ENCODE measurements around the gene MAML3.

MAML3 gene

DNA sequence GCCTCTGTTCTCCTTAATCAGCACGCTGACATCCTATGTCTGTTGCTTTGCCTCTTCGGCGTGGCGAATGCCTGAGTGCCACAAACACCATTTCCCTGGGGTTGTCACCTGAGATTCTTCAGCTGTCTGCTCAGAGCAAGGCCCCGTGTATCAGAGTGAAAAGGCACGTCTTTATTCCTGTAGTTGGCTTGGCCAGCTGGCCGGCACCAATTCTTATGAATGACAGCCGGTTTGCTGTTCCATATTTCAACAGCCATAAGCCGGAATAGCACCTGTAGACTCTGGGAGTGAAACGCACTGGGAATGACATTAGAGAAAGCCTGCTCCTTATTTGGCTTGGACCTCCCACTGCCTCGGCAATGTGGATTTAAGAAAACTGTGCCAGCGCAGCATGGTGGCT, 399.0 kb downstream of the MAML3 start:
- H3K4me3 ChIP-seq (ENCODE audit: low read depth, low read length): no peak overlapping the region
- no peak for DNase-seq (ENCODE audit: low read depth)
- TF ChIP-seq, protein P1, sequence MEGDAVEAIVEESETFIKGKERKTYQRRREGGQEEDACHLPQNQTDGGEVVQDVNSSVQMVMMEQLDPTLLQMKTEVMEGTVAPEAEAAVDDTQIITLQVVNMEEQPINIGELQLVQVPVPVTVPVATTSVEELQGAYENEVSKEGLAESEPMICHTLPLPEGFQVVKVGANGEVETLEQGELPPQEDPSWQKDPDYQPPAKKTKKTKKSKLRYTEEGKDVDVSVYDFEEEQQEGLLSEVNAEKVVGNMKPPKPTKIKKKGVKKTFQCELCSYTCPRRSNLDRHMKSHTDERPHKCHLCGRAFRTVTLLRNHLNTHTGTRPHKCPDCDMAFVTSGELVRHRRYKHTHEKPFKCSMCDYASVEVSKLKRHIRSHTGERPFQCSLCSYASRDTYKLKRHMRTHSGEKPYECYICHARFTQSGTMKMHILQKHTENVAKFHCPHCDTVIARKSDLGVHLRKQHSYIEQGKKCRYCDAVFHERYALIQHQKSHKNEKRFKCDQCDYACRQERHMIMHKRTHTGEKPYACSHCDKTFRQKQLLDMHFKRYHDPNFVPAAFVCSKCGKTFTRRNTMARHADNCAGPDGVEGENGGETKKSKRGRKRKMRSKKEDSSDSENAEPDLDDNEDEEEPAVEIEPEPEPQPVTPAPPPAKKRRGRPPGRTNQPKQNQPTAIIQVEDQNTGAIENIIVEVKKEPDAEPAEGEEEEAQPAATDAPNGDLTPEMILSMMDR (IDR thresholded peaks at IDR 0.05; ENCODE audit: low read depth, low read length, missing control alignments): no peak

GRCh38 chr4:139753686-139754085, 400.3 kb downstream of the MAML3 start:
- no peak for DNase-seq (ENCODE audit: low read depth)
- no peak overlapping the region for H3K4me3 ChIP-seq (ENCODE audit: low read depth, low read length)
- TF ChIP-seq, protein P1 (IDR thresholded peaks at IDR 0.05; ENCODE audit: low read depth, low read length, missing control alignments): no peak

DNA sequence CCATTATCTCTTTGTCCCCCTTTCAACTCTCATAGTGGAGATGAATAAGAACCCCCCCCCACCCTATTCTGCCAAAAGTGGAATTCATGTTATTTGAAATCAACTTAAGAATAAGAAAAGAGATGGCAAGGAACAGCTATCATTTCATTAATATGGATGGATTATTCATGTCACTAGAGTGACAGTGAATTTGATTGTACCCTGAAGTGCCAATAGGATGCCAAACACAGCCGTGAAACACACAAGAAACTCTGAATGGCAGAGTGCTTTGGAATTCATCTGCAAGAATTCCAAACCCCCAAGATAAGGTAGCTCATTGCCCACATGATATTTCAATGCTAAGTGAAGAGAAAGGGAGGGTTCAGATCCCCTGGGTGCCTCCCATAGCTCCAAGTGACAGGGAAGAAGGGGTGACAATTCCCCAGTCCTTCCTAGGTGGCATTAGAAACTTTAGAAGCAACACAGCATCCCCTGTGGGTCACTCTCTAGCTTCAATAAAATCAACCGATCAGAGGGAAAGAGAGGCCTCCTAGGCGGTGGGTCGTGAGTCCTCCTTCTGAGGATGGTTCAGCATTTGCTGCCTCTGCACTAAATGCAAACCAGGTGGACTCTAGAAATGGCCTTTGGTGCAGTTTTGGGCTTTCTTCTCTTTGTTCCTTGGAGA, 404.0 kb downstream of the MAML3 start:
- H3K4me3 ChIP-seq (ENCODE audit: low read depth, low read length): no peak overlapping the region
- no peak for DNase-seq (ENCODE audit: low read depth)
- TF ChIP-seq, protein P1 (IDR thresholded peaks at IDR 0.05; ENCODE audit: low read depth, low read length, missing control alignments): no peak

- no peak for DNase-seq (ENCODE audit: low read depth)
- TF ChIP-seq, protein P1 (IDR thresholded peaks at IDR 0.05; ENCODE audit: low read depth, low read length, missing control alignments): no peak
- no peak overlapping the region for H3K4me3 ChIP-seq (ENCODE audit: low read depth, low read length)
Observed at GRCh38 chr4:139749338-139749737, 404.6 kb downstream of the MAML3 start.

DNA sequence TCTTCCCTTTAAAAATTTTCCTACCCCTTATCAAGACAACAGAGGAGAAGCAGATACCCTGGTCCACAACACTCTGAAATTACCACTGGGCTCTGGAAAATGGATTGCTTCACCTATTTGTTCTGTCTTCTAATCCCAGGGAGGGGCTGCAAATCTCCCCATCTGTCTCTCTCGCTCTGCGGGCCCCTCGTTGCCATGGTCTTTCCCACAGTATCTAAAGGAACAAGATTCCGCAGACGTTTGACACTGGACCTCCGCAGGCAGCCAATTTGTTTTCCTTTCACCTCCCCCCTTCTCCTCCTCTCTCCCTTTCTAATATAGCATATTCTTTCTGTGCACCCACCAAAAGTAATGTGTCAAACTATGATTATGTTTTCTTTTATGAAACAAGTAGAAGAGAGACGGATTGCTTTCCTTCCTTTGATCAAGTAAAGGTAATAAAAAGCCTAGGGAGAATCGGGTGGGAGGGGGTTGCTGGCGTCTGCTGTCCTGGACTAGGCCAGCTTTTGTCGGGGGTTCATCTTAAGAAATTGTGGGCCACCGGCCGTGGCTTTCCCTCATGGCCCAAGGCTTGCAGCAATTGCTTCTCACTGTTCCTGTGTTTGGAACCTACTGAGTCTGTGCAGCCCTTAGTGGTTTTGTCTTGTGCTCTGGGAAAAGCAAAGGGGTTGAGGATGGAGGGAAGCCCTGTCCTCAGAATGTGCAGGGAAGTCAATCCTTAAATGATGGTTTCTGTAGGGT, 407.4 kb downstream of the MAML3 start:
- TF ChIP-seq, protein P1 (IDR thresholded peaks at IDR 0.05; ENCODE audit: low read depth, low read length, missing control alignments): no peak
- no peak for DNase-seq (ENCODE audit: low read depth)
- H3K4me3 ChIP-seq (ENCODE audit: low read depth, low read length): no peak overlapping the region

- TF ChIP-seq, protein P1 (IDR thresholded peaks at IDR 0.05; ENCODE audit: low read depth, low read length, missing control alignments): no peak
Observed at GRCh38 chr4:139745111-139745639, 408.8 kb downstream of the MAML3 start.

More at GRCh38 chr4:139745111-139745639, 408.8 kb downstream of the MAML3 start:
- DNase-seq (ENCODE audit: low read depth): no peak
- H3K4me3 ChIP-seq (ENCODE audit: low read depth, low read length): no peak overlapping the region
